ENCODE data around the gene TTC22.

Gene TTC22

DNA sequence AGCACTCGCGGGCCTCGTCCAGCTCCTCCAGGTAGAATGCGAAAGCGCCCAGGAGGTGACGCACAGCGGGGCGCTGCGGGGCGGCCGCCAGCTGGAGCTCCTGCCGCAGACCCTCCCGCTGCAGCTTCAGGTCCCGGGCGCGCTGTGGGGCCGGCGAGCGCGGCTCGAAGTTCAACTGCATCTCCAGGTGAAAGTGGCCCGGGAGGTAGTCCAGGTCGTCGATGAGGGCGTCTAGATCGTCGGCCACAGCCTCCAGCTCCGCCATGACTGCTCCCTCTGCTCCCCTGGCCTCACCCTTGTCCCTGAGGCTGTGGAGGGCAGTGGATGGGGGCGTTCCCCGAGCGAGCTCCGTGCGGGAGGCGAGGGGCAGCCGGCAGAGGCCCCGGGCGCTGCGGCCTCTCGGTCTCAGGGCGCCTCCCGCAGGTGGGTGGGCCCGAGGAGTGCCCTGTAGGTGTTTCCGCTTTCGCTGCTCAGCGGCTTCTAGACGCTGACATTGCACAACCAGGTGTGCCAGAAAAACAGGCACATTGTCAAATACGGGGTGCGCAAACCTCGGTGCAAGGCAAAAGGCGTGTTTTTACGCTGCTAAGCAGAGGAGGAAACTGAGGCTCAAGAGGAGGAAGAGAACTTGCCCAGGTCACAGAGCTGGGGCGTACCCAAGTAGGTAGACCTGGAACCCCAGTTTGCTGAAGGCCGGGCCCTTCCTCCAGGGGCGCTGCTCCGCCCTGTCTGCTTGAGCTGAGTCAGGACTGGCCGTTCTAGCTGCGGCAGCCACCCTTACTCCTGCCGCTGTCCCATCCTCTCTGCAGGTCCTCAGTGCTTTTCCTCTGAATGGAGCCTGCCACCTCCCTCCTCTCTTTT lies at the start of gene TTC22:
Gene TTC22, minus strand, starts transcription at position 425 of the 861 bp plus-strand sequence. Its CDS starts 160 bp downstream, at position 265.
- peak; percentile 40 to 51 for DNase-seq (ENCODE audit: low read depth in 2 of 2)

DNA sequence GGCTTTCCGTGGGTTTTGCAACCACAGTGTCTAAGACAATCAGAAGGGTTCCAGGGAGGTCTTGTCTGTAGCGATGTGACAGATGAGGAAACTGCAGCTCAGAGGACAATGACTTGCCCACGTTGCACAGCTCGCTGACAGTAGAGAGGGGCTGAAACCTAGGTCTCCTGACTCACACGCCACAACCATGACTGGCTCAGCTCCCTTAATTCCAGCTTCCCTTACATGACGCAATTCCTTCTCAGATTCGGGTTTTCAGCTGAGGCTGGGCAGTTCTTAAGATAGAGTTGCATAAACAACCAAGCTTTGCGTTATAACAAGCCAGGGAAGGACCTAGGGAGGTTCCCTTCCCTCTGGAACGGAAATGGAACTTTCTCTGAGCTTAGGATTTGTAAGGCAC lies 49.6 kb upstream of the TTC22 start:
- DNase-seq (ENCODE audit: low read depth in 2 of 2) = no peak

DNA sequence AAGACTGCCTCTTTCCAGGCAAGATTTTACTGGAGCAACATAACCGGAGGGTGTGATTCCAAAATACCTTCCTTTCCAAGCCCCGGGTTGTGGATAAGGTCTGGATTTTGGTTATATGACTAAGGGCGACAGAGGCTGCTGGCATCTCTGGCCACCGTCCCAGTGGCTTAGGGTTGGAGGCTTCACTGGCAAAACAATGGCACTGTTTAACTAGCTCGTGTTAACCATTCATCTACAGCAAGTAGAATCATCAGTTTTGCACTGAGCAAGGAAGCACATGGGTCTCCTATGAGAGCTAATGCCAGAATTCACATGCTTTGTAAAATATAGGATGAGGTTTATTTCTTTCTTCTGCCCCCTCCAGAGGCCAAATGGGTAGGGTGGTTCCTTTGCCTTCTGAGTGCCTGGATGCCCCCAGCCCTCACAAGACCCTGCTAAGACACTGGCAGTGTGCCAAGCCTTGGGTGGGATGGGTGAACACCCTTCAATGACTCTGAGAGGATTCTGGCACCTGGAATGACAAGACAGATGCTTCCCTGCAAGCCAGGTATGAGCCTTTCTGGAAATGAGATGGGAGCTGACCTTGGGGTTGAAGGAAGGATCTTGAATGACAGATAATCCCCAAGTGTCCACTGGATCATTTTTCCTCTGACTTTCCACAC lies 49.1 kb upstream of the TTC22 start:
- no peak for DNase-seq (ENCODE audit: low read depth in 2 of 2)

DNA sequence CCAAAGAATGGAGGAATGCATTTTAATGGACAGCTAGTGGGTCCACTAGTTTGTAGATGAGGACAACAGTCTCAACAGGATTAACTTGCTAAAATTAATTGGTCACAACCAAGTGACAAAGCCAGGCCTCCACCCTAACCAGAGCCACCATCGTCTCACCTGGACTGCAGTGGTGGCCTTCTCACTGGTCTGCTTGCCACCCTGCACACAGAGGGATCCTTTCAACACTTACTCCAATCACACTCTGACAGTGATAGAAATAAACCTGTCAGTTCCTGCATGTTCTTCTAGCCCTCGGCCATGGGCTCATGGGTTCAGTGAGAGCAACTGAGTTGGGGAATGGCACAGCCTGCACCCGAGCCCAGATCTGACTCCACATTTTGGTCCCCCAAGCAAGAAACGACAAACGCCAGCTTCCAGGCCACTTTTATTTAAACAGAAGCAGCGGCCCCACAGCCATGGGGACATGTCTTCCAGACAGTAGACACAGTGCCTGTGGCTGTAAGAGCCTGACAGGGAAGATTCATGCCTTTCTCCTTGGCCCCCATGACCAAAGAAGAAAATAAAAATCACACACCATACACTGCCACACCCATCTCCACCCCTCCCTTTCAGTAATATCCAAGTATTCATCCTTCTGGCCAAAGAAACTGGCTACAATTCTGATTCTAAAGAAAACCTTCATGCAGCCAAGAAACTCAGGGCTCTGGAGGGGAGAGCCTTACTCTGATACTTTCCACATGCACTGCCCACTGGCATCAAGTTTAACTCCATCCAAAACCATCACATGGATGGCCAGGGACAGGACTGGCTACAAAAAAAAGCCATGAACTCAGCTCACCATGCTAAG lies 48.3 kb upstream of the TTC22 start:
- DNase-seq (ENCODE audit: low read depth in 2 of 2) = no peak

DNA sequence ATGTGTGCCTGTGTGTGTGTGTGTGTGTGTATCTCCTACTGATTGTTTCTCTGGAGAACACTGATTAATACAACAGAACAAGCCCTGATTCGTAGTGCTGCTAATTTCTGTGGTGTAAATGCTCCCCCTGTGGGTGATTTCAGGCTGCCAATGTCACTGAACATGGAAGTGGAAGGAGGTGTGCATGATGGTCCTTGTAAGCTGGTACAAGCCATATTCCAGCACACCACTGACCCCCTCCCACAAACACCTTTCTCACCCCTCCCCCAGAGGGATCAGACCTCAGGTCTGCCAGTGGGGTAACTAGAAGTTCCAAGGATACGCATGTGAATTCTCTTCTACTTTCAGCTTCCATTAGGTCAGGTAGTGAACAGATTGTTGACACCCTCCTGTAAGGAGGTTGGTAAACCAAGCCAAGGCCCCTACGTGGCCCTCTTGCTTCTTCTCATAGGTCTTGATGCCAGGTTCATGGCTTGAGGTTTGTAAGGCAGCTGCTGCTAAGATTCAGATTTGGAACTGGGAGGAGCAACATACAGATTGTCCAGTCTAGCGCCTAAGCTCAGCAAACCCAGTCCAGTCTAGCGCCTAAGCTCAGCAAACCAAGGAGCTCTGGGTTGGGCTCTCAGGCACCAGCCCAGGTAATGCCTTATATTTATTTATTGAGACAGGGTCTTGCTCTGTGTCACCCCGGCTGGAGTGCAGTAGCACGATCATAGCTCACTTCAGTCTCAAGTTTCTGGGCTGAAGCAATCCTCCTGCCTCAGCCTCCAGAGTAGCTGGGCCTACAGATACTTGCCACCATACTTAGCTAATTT lies 47.2 kb upstream of the TTC22 start:
- DNase-seq (ENCODE audit: low read depth in 2 of 2) = no peak

DNA sequence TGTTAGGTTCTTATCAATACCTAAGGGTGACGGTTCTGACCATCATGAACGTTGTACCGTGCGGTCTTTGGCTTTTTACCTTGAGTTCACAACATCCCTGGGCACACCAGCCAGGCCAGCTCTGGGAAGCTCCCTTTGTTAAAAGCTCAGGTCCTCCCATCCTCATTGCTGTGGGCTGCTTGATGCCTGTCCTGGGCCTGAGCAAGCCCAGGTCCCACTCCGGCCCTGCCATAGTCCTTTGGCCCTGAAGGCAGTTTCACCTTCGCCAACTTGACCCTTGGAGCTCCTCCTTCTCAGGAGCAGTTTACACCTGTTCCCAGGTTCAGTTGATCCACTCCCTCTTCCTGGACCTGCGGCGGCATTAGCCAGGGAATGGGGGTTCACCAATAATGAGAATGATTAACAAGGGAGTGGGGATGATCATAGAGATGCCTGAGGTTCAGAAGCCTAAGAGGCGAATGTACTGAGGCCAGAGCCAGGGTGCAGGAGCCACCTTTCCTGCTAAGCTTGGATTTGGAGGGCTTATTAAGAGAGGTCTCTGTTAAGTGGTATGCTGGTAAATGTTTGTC lies 45.7 kb upstream of the TTC22 start:
- DNase-seq (ENCODE audit: low read depth in 2 of 2) = no peak

DNA sequence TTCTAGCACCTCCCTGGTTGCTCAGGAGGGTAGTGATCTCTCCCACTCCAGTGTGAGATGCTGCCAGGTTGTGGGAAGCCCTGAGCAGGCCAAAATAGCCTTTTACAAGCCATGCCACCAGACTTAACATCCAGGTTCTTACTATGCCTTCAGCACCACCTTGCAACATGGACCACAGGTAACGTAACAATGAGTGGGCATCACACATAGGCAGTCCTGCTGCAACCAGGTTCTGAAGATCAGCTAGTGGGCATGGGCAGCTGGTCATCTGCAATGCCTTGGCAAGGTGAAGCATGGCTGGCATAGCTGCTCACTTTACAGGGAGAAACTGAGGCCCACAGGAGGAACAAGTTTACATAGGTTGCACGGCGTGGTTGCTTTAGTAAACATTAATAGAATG lies 45.2 kb upstream of the TTC22 start:
- no peak for DNase-seq (ENCODE audit: low read depth in 2 of 2)

DNA sequence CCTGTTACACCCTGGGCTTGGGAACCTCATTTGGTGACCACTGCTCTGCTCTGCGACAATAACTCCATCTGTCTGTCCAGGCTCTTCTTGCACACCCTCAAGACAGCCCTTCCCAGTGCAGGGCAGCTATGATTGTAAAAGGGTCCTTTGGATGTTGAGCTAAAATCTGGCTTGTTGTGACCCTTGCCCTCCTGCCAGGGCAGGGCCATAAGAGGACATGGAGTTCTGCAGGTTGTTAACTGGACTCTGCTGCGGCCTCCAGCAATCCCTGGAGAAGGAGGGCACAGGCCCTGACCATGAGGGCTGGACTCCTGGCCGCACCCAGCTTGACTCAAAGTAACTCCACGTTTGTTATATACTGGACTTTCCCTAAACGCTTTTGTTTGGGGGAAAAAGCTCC lies 44.6 kb upstream of the TTC22 start:
- DNase-seq (ENCODE audit: low read depth in 2 of 2) = no peak

DNA sequence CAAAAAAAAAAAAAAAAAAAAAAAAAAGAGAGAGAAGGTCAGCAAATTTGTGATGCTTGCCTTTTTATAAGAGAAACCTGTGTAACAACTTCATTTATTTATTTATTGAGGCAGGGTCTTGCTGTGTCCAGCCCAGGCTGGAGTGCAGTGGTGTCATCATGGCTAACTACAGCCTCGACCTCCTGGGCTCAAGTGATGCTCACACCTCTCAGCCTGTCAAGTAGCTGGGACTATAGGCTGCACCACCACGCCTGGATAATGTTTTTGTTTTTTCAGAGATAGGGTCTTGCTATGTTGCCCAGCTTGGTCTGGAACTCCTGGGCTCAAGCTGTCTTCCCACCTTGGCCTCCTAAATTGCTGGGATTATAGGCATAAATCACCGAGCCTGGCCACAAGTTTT lies 43.4 kb upstream of the TTC22 start:
- DNase-seq (ENCODE audit: low read depth in 2 of 2) = no peak

DNA sequence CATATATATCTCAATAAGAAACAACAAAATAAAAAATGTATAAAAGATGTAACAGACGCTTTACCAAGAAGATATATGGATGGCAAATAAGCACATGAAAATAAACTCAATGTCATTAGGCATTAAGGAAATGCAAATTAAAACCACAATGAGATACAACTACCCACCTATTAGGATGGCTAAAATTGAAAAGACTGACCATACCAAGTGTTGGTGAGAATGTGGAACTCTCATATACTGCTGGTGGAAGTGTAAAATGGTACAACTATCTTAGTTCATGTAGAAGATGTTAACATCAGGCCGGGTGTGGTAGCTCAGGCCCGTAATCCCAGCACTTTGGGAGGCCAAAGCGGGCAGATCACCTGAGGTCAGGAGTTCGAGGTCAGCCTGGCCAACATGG lies 42.3 kb upstream of the TTC22 start:
- no peak for DNase-seq (ENCODE audit: low read depth in 2 of 2)

DNA sequence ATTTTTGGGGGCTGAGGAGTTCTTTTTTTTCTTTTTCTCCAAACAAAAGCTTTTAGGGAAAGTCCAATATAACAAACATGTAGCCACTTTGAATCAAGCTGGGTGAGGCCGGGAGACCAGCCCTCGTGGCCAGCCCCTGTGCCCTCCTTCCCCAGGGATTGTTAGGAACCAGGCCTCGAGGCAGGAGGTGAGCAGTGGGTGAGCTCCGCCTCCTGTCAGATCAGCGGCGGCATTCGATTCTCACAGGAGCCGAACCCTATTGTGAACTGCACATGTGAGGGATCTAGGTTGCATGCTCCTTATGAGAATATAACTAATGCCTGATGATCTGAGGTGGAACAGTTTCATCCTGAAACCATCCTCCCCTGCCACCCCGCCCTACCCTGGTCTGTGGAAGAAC lies 41.8 kb upstream of the TTC22 start:
- no peak for DNase-seq (ENCODE audit: low read depth in 2 of 2)

DNA sequence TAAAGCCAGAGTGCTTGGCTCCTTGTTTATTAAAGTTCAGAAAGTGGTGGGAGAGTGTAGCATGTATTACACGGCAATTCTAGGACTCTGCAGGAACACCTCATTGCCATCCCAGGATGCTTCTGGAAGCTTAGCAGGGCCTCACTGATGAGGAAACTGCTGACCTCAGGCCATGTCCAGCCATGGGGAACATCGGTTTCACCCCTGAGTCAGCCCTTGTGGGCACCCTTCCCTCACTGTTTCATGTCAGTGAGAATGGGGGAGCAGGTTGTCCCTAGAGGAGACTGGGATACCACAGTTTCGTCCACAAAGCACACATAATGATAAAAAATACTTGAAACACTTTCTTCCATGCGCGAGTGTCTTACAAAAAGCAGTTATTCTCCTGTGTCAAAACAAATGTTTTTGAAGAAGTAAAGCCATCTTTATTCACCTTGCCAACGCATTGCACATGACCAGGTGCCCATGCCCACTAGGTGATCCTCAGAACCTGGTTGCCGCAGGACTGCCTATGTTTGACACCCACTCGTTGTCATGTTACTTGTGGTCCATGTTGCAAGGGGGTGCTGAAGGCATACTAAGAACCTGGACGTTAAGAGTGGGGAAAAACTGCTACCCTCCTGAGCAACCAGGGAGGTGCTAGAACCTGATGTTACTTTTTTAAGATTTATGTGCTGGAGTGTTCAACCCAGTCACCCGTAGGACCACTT lies 41.2 kb upstream of the TTC22 start:
- no peak for DNase-seq (ENCODE audit: low read depth in 2 of 2)

DNA sequence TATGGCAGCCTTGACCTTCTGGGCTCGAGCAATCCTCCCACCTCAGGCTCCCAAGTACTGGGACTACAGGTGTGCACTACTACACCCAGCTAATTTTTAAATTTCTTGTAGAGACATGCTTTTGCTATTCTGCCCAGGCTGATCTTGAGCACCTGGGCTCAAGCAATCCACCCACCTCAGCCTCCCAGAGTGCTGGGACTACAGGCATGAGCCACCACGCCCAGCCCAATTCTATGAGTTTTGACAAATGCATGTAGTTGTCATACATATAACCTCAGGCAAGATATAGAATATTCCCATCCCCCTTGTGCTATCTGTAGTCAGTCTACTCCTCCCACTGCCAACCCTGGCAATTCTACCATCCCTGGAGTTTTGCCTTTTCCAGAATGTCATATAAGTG lies 38.7 kb upstream of the TTC22 start:
- DNase-seq (ENCODE audit: low read depth in 2 of 2) = no peak

DNA sequence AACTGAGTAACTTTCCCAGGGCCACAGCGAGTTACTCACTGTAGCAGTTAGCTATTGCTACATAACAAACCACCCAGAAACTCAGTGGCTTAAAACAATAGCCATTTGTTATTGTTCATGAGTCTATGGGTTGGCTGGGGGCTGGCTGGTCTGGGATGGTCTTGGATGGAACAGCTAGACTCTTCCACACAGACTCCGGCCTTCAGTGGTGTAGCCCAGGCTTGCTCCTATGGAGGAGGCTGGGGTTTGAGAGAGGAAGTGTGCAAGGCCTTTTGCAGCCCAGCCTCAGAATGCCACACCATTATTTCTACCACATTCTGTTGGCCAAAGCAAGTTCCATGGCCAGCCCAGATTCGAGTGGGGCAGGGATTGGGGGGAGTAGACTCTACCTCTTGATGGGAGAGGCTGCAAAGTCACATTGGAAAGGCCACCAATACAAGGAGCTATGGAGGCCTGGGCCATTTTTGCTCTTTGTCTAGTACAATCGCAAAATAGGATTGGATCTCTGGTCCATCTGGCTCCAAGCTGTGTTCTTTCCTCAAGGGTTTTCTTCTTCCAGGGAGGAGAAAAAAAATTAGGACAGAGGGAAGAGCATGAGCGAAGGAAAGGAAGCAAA lies 37.5 kb upstream of the TTC22 start:
- no peak for DNase-seq (ENCODE audit: low read depth in 2 of 2)

DNA sequence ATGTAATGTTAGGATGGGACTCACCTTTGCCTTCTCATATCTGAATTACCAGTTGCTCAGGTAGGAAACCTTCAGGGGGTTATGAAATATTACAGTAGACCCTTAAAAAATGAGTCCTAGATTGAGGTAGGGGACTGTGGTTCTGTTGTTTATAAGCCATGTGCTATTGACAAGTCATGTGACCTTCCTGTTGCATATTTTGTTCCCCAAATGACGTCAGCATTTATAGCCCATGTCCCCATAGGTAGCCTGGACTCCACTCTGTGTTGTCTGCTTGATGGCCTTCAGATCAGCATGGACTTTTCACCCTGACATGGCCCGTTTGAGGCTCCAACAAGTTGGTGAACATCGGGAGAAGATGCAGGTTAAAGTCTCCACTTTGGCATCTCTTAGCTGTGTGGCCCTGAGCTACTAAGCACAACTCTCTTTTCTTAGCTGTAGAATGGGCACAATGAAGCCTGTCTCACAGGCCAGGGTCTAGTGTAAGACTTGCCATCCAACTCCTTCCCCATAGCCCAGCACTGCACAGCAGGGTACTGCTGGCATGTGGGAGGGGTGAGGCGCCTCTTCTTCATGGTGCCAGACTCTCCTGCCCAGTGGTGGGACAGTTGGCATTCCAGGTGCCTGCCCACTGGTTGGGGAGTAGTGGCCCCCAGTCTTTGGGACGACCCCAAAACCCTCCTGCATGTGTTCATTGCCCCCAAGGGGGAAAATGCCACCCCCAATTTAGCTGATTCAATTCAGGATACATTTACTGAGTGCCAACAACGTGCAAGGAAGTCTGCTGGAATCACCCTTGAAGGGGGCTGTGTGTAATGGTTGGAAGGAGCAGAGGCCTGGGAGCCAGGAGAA lies 36.1 kb upstream of the TTC22 start:
- DNase-seq (ENCODE audit: low read depth in 2 of 2) = no peak

DNA sequence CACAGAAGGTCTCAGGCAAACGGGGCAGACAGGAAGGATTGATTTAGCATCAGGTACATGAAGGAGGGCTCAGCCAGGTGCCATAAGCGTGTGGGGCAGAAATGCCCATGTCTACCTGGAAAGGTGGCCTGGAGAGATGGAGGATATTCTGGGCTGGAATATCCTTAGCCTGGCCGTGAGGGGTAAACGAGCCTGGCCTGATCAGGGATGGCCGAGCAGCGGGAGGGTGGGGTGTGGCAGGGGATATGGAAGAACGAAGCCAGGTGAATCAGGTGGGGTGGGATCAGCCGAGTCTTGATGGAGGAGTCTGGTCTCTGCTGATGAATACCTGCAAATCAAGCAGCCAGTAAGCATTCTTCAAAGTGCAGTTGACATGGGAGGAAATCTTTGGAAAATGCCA lies 35.5 kb upstream of the TTC22 start:
- no peak for DNase-seq (ENCODE audit: low read depth in 2 of 2)

DNA sequence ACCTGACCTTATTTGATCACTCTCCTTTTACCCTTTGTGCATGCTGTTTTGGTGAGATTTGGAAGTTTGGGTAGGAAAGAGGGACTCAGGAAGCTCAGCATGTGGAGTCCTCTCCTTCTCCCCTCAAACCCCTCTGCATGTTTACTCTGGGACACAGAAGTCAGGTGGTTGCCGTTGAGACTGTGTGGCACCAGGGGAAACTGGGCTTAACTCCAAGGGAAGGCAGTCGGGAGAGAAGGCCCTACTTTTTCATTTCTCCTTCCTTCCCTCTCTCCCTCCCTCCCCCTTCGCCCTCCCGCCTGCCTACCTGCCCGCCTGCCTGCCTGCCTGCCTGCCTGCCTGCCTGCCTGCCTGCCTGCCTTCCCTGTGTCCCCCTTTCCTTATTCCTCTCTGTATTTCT lies 34.8 kb upstream of the TTC22 start:
- DNase-seq (ENCODE audit: low read depth in 2 of 2) = no peak

DNA sequence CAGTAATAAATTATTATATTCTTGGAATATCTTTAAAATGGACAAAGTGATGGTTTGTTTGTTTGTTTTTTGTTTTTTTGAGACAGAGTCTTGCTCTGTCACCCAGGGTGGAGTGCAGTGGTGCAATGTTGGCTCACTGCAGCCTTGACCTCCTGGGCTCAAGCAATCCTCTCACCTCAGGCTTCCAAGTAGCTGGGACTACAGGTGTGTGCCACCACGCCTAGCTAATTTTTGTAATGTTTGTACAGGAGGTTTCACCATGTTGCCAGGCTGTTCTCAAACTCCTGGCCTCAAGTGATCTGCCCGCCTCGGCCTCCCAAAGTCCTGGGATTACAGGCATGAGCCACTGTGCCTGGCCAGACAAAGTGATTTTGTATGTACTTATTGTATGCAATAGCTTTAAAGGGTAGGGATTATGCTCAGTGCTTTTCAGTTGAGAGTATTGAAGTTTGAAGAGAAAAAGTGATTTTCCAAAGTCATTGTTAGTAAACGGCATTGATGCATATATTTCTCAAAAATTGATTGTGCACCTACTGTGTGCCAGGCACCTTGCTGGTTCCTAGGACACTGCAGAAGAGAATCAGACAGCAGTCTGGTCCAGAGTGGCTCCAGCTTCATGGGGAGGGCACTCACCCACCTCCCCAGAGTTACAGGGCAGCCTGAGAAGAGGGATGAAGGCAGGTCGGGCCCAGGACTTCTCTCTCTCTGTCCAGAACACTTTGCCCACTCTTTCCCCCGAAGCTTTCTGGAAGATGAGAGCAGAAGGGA lies 34.2 kb upstream of the TTC22 start:
- no peak for DNase-seq (ENCODE audit: low read depth in 2 of 2)
